ENCODE data around the gene SUFU. TPM values are rescaled to one million over a fixed set of nuclear protein-coding genes. Genes with fewer than 3 reads are reported as not detected.

Gene SUFU
- total and polyA plus RNA-seq, 2 experiments from 2014 or later = 10.9 to 18.2 TPM

DNA sequence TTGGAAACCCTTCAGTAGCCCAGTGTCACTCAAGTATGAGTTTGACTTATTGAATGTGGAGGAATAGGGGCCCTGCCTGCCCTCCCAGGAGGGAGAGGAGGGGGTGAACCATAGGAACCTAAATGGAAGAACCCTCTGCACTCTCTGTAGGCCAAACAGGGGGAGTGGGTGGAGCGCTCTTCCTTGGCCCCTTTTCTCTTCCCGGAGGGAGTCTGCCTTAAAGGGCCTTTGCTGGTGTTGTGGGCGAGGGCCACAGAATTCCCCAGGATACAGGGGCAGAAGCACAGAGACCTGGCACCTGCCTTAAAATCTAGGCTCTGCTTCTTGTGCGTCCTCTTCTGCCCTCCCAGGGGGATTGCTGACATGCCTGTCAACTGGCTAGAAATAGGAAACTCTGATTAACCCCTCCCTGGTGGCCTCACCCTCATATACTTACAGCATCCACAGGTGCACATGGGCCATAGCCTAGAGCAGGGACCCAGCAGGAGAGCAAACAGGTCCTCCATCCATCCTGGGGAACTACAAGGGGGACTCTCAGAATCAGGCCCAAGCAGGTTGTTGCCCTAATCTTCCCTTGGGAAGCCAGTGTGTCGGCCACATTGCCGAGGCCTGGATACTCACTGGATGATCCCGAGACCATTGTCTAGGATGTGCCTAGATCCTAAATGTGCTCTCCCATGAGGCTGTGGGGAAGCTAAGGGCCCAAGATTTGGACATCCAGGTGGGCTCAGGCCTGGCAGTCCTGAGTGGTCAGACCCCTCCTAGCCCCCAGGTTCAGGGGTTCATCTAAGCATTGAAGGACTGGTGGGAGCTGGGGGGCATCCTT is 143.9 kb downstream of the SUFU start:
- no peaks in the 10 kb centered on the region for H3K9me3 ChIP-seq (ENCODE audit: low read depth)
- H3K27me3 ChIP-seq = no peaks in the 10 kb centered on the region
- WGBS (ENCODE audit: low lambda C conversion rate, missing lambda C conversion rate) = 82% methylated on average over 7 of the region's 7 CpGs
- no peak overlapping the region for H3K4me3 ChIP-seq
- H4K20me1 ChIP-seq (ENCODE audit: insufficient read depth, poor library complexity, severe bottlenecking) = peaks cover 71% of the 10 kb centered on the region
- TF ChIP-seq EZH2phosphoT487 (IDR thresholded peaks at IDR 0.05; ENCODE audit: low read depth, severe bottlenecking, unreplicated experiment) (no peak), EZH2 (IDR thresholded peaks at IDR 0.05; ENCODE audit: borderline replicate concordance) (no peak)
- TF ChIP-seq, protein P1, sequence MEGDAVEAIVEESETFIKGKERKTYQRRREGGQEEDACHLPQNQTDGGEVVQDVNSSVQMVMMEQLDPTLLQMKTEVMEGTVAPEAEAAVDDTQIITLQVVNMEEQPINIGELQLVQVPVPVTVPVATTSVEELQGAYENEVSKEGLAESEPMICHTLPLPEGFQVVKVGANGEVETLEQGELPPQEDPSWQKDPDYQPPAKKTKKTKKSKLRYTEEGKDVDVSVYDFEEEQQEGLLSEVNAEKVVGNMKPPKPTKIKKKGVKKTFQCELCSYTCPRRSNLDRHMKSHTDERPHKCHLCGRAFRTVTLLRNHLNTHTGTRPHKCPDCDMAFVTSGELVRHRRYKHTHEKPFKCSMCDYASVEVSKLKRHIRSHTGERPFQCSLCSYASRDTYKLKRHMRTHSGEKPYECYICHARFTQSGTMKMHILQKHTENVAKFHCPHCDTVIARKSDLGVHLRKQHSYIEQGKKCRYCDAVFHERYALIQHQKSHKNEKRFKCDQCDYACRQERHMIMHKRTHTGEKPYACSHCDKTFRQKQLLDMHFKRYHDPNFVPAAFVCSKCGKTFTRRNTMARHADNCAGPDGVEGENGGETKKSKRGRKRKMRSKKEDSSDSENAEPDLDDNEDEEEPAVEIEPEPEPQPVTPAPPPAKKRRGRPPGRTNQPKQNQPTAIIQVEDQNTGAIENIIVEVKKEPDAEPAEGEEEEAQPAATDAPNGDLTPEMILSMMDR (IDR thresholded peaks at IDR 0.05; ENCODE audit: poor library complexity) = no peak
- H3K36me3 ChIP-seq (replicated peaks; ENCODE audit: insufficient read depth, low read depth) = no peaks in the 10 kb centered on the region
- peaks cover 38% of the 10 kb centered on the region for H3K4me1 ChIP-seq (ENCODE audit: insufficient read depth)
- no peak overlapping the region for H3K27ac ChIP-seq
- peak overlapping the region; percentile 93 for H3K4me2 ChIP-seq
- peaks cover 84% of the 10 kb centered on the region for H3K79me2 ChIP-seq
- no peak for DNase-seq (ENCODE audit: low spot score)
- no peaks in the 10 kb centered on the region for H3K9me2 ChIP-seq (replicated peaks; ENCODE audit: insufficient read depth)
- H2AFZ ChIP-seq = no peak overlapping the region

DNA sequence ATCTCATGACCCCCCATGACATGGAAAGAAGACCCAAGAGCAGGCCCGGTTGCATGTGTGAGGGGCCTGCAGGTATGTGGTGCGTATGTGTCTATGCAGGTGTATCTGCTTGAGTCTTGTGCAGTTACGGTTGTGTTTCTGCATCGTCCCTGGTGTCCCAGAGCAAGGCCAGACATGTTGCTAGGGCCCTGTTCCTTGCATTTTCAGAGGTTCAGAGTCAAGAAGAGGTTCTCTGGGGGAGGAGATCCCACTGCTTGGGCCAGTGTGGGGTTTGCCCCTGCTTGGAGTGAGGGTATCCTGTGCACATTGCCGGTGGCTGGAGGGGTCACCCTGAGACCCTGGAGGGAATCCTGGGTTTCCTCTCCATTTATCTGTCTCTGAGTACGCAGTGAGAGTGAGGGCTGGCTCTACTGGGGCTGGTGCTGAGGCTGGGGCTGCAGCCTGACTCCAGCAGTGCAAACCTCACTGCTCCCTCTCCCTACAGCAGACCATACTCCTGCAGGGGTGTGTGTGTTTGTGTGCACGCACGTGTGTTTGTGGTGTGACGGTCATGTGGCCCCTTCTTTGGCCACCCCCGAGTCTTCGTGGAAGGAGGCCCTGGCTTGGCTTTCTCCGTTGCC is 144.6 kb downstream of the SUFU start:
- Histone ChIP-seq H3K9me2 (replicated peaks; ENCODE audit: insufficient read depth) (no peaks in the 10 kb centered on the region), H3K27ac (no peak overlapping the region), H3K9me3 (ENCODE audit: low read depth) (no peaks in the 10 kb centered on the region), H3K79me2 (peaks cover 92% of the 10 kb centered on the region), H3K4me3 (no peak overlapping the region), H3K36me3 (replicated peaks; ENCODE audit: insufficient read depth, low read depth) (no peaks in the 10 kb centered on the region), H3K4me1 (ENCODE audit: insufficient read depth) (peaks cover 38% of the 10 kb centered on the region), H3K4me2 (peak overlapping the region; percentile 93), H3K27me3 (no peaks in the 10 kb centered on the region), H4K20me1 (ENCODE audit: insufficient read depth, poor library complexity, severe bottlenecking) (peaks cover 78% of the 10 kb centered on the region), H2AFZ (no peak overlapping the region)
- TF ChIP-seq EZH2phosphoT487 (IDR thresholded peaks at IDR 0.05; ENCODE audit: low read depth, severe bottlenecking, unreplicated experiment) = no peak
- TF ChIP-seq, protein P1 (IDR thresholded peaks at IDR 0.05; ENCODE audit: poor library complexity) = no peak
- TF ChIP-seq EZH2 (IDR thresholded peaks at IDR 0.05; ENCODE audit: borderline replicate concordance) = no peak
- WGBS (ENCODE audit: low lambda C conversion rate, missing lambda C conversion rate) = 89% methylated on average over 12 of the region's 12 CpGs
- no peak for DNase-seq (ENCODE audit: low spot score)

DNA sequence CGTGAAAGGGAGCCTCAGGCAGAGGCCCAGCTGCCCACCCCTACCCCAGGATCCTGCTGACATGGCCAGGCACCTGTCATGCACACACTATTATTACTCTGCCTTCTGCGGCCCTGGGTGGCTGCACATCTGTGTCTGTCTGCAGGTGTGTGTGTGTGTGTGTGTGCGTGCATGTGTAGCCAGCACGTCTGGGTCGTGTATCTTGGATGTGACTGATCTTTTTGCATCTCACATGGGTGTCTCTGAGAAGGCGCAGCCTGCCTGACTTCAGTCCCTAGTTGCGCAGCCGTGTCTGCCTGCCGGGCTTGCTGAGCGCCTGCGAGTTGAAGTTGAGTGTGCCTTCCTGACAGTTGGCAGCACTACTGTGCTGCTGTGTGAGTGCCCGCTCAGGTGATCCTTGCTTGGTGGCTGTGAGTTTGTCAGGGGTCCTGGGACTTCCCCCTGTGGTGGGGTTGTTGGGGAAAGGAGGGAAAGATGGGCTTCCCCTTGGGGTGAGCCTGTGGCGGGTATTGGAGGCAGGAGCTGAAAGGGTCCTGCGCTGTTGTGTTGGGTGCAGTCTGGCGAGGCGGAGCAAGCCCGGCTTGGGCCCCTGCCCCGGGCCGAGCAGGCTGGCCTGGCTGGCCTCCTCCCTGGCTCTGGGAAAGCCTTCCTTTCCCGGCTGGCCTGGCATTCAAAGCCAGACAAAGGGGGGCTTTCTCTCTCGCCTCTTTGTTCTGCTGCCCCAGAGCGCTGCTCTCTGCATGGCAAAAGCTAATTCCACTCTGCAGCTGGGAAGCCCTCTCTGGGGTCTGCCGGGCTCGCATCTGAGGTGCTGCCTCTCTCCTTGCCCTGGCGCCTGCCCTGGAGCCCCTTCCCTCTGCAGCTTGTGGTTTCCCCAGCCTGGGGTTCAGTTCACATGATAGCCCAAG is 145.4 kb downstream of the SUFU start:
- peaks cover 85% of the 10 kb centered on the region for H4K20me1 ChIP-seq (ENCODE audit: insufficient read depth, poor library complexity, severe bottlenecking)
- no peak for DNase-seq (ENCODE audit: low spot score)
- peaks cover 38% of the 10 kb centered on the region for H3K4me1 ChIP-seq (ENCODE audit: insufficient read depth)
- H3K36me3 ChIP-seq (replicated peaks; ENCODE audit: insufficient read depth, low read depth) = no peaks in the 10 kb centered on the region
- no peaks in the 10 kb centered on the region for H3K27me3 ChIP-seq
- no peaks in the 10 kb centered on the region for H3K9me2 ChIP-seq (replicated peaks; ENCODE audit: insufficient read depth)
- H3K27ac ChIP-seq = no peak overlapping the region
- no peaks in the 10 kb centered on the region for H3K9me3 ChIP-seq (ENCODE audit: low read depth)
- H2AFZ ChIP-seq = no peak overlapping the region
- TF ChIP-seq EZH2phosphoT487 (IDR thresholded peaks at IDR 0.05; ENCODE audit: low read depth, severe bottlenecking, unreplicated experiment) (no peak), EZH2 (IDR thresholded peaks at IDR 0.05; ENCODE audit: borderline replicate concordance) (no peak)
- TF ChIP-seq, protein P1 (IDR thresholded peaks at IDR 0.05; ENCODE audit: poor library complexity) = no peak
- no peak overlapping the region for H3K4me3 ChIP-seq
- peaks cover 98% of the 10 kb centered on the region for H3K79me2 ChIP-seq
- peak overlapping the region; percentile 93 for H3K4me2 ChIP-seq
- WGBS (ENCODE audit: low lambda C conversion rate, missing lambda C conversion rate) = 77% methylated on average over 25 of the region's 25 CpGs
